Endothelial cell of umbilical vein (primary cell): ENCODE data around the gene UPF1. TPM values are rescaled to one million over a fixed set of nuclear protein-coding genes. Genes with fewer than 3 reads are reported as not detected.

ENCODE experiments used
- BruUV-seq: library from RNA; stranded (reverse); fragments of 400-500 nt; replicated peaks from 2 replicates; lab custom pipeline; 2021; lab: Mats Ljungman, UMichigan
- CTCF ChIA-PET: fragments of 300-600, 350-600 bp; sonication (Branson Sonifier 250); formaldehyde crosslinking; loops from one replicate; lab custom pipeline; 2021; ENCODE audit warnings: antibody characterized with exemption, inconsistent platforms; lab: Charles Lee
- POLR2A ChIA-PET: fragments of 300-600, 350-600 bp; sonication (Branson Sonifier 250); formaldehyde crosslinking; loops from one replicate; lab custom pipeline; 2021; ENCODE audit warnings: antibody characterized with exemption, inconsistent platforms; lab: Charles Lee
- DNase-seq: peaks from one replicate; pipeline ENCODE4 v3.0.0-alpha.2; 2011; ENCODE audit warnings: low read depth, low spot score
- FAIRE-seq: peaks from 2 replicates; lab custom pipeline; 2011; peaks lifted over from hg19 to GRCh38; lab: Jason Lieb, UNC
- H2AFZ ChIP-seq: 2 replicates; pipeline ENCODE4 v1.6.0; 2012; ENCODE audit warnings: low read depth, low read length, control low read depth, inconsistent platforms
- H3K27ac ChIP-seq: 2 replicates; pipeline ENCODE4 v1.5.1; 2011; ENCODE audit warnings: low read depth, mild to moderate bottlenecking, control low read depth, low read length, moderate library complexity; ENCODE audit not compliant: insufficient read depth
- H3K27me3 ChIP-seq, 2 experiments: 2 replicates each; pipeline versions ENCODE4 v1.6.0 to v1.6.1; 2011; ENCODE audit warnings: low read length in 2 of 2, mixed read lengths in 1 of 2; ENCODE audit not compliant: control insufficient read depth in 2 of 2, insufficient read depth in 2 of 2
- H3K36me3 ChIP-seq, 2 experiments: 2 replicates in 1 of 2; 3 replicates in 1 of 2; pipeline ENCODE4 v1.5.1; 2011; ENCODE audit warnings: low read length in 2 of 2, mild to moderate bottlenecking in 1 of 2, moderate library complexity in 1 of 2; ENCODE audit not compliant: control insufficient read depth in 2 of 2, insufficient read depth in 2 of 2; ENCODE audit errors: extremely low read depth in 1 of 2
- H3K4me1 ChIP-seq: 3 replicates; pipeline ENCODE4 v1.5.1; 2011; ENCODE audit warnings: mild to moderate bottlenecking, low read length; ENCODE audit not compliant: control insufficient read depth, insufficient read depth; ENCODE audit errors: extremely low read depth
- H3K4me2 ChIP-seq: 2 replicates; pipeline ENCODE4 v1.6.1; 2011; ENCODE audit warnings: low read length, control low read depth, mixed read lengths; ENCODE audit not compliant: insufficient read depth
- H3K4me3 ChIP-seq, 3 experiments: fragments of 200-600 bp in 1 of 3; sonication (generic), shearing (Covaris generic) in 1 of 3; replicated peaks in 1 of 3; 2 replicates each; pipeline ENCODE4 v1.5.1; 2011 to 2016; ENCODE audit warnings: control low read depth in 3 of 3, low read length in 3 of 3, mild to moderate bottlenecking in 2 of 3, inconsistent platforms in 1 of 3, low read depth in 1 of 3, moderate library complexity in 1 of 3; ENCODE audit not compliant: insufficient read depth in 1 of 3
- H3K79me2 ChIP-seq: 2 replicates; pipeline ENCODE4 v1.6.0; 2012; ENCODE audit warnings: low read length, inconsistent platforms; ENCODE audit not compliant: control insufficient read depth, insufficient read depth
- H3K9ac ChIP-seq: replicated peaks from 2 replicates; pipeline ENCODE3; 2011; ENCODE audit warnings: low read length, control low read depth; ENCODE audit not compliant: insufficient read depth; ENCODE audit errors: extremely low read depth
- H3K9me1 ChIP-seq: replicated peaks from 3 replicates; pipeline ENCODE4 v1.6.0; 2011; ENCODE audit warnings: mild to moderate bottlenecking, low read length; ENCODE audit not compliant: control insufficient read depth, insufficient read depth; ENCODE audit errors: extremely low read depth
- H3K9me3 ChIP-seq: replicated peaks from 2 replicates; pipeline ENCODE4 v1.5.1; 2012; ENCODE audit warnings: low read length, inconsistent platforms; ENCODE audit not compliant: control insufficient read depth, insufficient read depth
- H4K20me1 ChIP-seq: replicated peaks from 2 replicates; pipeline ENCODE3; 2011; ENCODE audit warnings: mild to moderate bottlenecking, low read length; ENCODE audit not compliant: control insufficient read depth, insufficient read depth; ENCODE audit errors: extremely low read depth
- CTCF ChIP-seq, 2 donors: IDR thresholded peaks; 1 replicate in 1 of 2; 2 replicates in 1 of 2; pipeline ENCODE4 v1.5.1; 2011; ENCODE audit warnings: low read length in 2 of 2, mild to moderate bottlenecking in 2 of 2, moderate library complexity in 2 of 2, control low read depth in 1 of 2, inconsistent platforms in 1 of 2, low read depth in 1 of 2; ENCODE audit not compliant: insufficient read depth in 1 of 2; ENCODE audit errors: extremely low read depth in 1 of 2
- EZH2 ChIP-seq: IDR thresholded peaks from 2 replicates; pipeline ENCODE4 v1.6.1; 2012; ENCODE audit warnings: borderline replicate concordance, low read depth, mild to moderate bottlenecking, moderate library complexity, low read length, inconsistent platforms; ENCODE audit not compliant: severe bottlenecking
- FOS ChIP-seq: IDR thresholded peaks from 2 replicates; pipeline ENCODE4 v1.6.1; 2011; ENCODE audit warnings: mild to moderate bottlenecking, low read length, moderate library complexity, borderline replicate concordance; ENCODE audit not compliant: insufficient read depth
- JUN ChIP-seq: IDR thresholded peaks from 2 replicates; pipeline ENCODE4 v1.6.1; 2011; ENCODE audit warnings: borderline replicate concordance, low read depth; ENCODE audit not compliant: insufficient read length, insufficient read depth
- POLR2AphosphoS5 ChIP-seq: IDR thresholded peaks from 2 replicates; pipeline ENCODE4 v1.6.1; 2012; ENCODE audit warnings: low read depth, mild to moderate bottlenecking, control low read depth, low read length, moderate library complexity; ENCODE audit not compliant: insufficient read depth
- dilution Hi-C: fragments of 300-500 bp; cut with MboI; formaldehyde crosslinking; loops from one replicate; pipeline ENCODE4 v1.15.0; 2019; ENCODE audit warnings: low sequenced_read_pairs; ENCODE audit not compliant: extremely low pct_ligation_motif_present
- intact Hi-C: fragments of 100-400 bp; cut with micrococcal nuclease; formaldehyde crosslinking; loops from one replicate; pipeline ENCODE4 v1.10.0; 2022
- polyA plus RNA-seq, 4 experiments: library from polyadenylated mRNA; depleted of rRNA in 3 of 4; stranded (reverse) in 3 of 4; unstranded in 1 of 4; fragments of >200 nt; gene quantifications; 2 replicates each; pipeline versions ENCODE4 v1.2.1 to v1.2.3, GENCODE V29; 2011 to 2012; ENCODE audit warnings: missing spikeins in 1 of 4
- total RNA-seq: library from RNA; stranded (reverse); gene quantifications from 2 replicates; pipeline ENCODE4 v1.2.3, GENCODE V29; 2021
- TF ChIP-seq, protein P1 (sequence below): IDR thresholded peaks from 2 replicates; pipeline ENCODE4 v1.6.1; 2011; ENCODE audit not compliant: insufficient read depth, insufficient read length

UPF1 gene
- total and polyA plus RNA-seq, 2 donors (not counting 3 experiments of a cell fraction or from before 2014, with no cell fraction given): 65.9 to 68.2 TPM

GRCh38 chr19:18832306-18833140 lies 764 bp downstream of the UPF1 start:
- peaks cover 0 to 2% of the 10 kb centered on the region in 2 experiments for H3K27me3 ChIP-seq
- BruUV-seq: TSS peak; percentile 33
- intact Hi-C loops (no loop called here), dilution Hi-C loops (no loop called here)
- H4K20me1 ChIP-seq: peaks cover 3% of the 10 kb centered on the region
- peak overlapping the region; percentile 92 for H3K9ac ChIP-seq
- H3K9me1 ChIP-seq: no peaks in the 10 kb centered on the region
- no peaks in the 10 kb centered on the region for H3K9me3 ChIP-seq
- H3K4me1 ChIP-seq: peaks cover 17% of the 10 kb centered on the region
- TF ChIP-seq CTCF (IDR thresholded peaks at IDR 0.05; ENCODE audit: extremely low read depth in 1 of 2, insufficient read depth in 1 of 2, low read depth in 1 of 2, low read length in 2 of 2): peak in 1 of 2 donors; percentile 43
- no peak for TF ChIP-seq EZH2
- ChIA-PET CTCF (interaction anchor here (1.2 to 5.3 kb wide), 7 partner anchors 12 to 313 kb away, joined by 3 to 79 read pairs (median 4); no protein-coding TSS in a partner anchor), POLR2A (no interaction called here)
- H3K27ac ChIP-seq: peak overlapping the region; percentile 81
- H3K4me2 ChIP-seq: peak overlapping the region; percentile 96
- peaks cover 57% of the 10 kb centered on the region for H3K79me2 ChIP-seq
- peaks cover 0 to 4% of the 10 kb centered on the region in 2 experiments for H3K36me3 ChIP-seq
- DNase-seq (peak; percentile 40), FAIRE-seq (no peak)
- peak overlapping the region; percentile 63 to 92 (median 86) for H3K4me3 ChIP-seq
- H2AFZ ChIP-seq: no peak overlapping the region

- H3K9ac ChIP-seq: peak overlapping the region; percentile 92
- POLR2A ChIA-PET: no interaction called here
Measured at GRCh38 chr19:18833141-18833476, 1.4 kb downstream of the UPF1 start.

More at GRCh38 chr19:18833141-18833476, 1.4 kb downstream of the UPF1 start:
- no peak for TF ChIP-seq CTCF (IDR thresholded peaks at IDR 0.05; ENCODE audit: extremely low read depth in 1 of 2, insufficient read depth in 1 of 2, low read depth in 1 of 2, low read length in 2 of 2)
- TF ChIP-seq, protein P1, sequence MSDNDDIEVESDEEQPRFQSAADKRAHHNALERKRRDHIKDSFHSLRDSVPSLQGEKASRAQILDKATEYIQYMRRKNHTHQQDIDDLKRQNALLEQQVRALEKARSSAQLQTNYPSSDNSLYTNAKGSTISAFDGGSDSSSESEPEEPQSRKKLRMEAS: no peak
- TF ChIP-seq FOS: no peak
- no peak for TF ChIP-seq POLR2AphosphoS5
- no peak for TF ChIP-seq JUN
- Histone ChIP-seq H3K4me1 (peaks cover 19% of the 10 kb centered on the region), H4K20me1 (peaks cover 9% of the 10 kb centered on the region), H3K4me3 (peak overlapping the region; percentile 60 to 92 (median 86)), H3K36me3 (peaks cover 0 to 4% of the 10 kb centered on the region in 2 experiments), H3K27me3 (no peaks in the 10 kb centered on the region), H2AFZ (no peak overlapping the region), H3K4me2 (peak overlapping the region; percentile 96), H3K79me2 (peaks cover 63% of the 10 kb centered on the region), H3K9me1 (no peaks in the 10 kb centered on the region), H3K9me3 (no peaks in the 10 kb centered on the region), H3K27ac (no peak overlapping the region)
- intact Hi-C loops: no loop called here
- CTCF ChIA-PET: interaction anchor here (1.3 to 5.3 kb wide), 3 partner anchors 16 to 244 kb away, joined by 3 to 79 read pairs (median 5); no protein-coding TSS in a partner anchor
- dilution Hi-C loops: no loop called here
- FAIRE-seq (no peak), DNase-seq (no peak)
- BruUV-seq: no TSS peak
